Fibroblast of the conjunctiva (primary cell): ENCODE data around the gene BBOX1.
A peak's percentile ranks its signal among the peaks of the same experiment; 100 is the strongest.
"Not testable (repeated sequence)": the region's sequence is repeated elsewhere in the genome, so short reads cannot be mapped to it uniquely, and the experiment has no call there.

ENCODE experiments used
- DNase-seq: peaks from one replicate; pipeline ENCODE4 v3.0.0-alpha.2; 2010; ENCODE audit warnings: low read depth

BBOX1 gene, protein sequence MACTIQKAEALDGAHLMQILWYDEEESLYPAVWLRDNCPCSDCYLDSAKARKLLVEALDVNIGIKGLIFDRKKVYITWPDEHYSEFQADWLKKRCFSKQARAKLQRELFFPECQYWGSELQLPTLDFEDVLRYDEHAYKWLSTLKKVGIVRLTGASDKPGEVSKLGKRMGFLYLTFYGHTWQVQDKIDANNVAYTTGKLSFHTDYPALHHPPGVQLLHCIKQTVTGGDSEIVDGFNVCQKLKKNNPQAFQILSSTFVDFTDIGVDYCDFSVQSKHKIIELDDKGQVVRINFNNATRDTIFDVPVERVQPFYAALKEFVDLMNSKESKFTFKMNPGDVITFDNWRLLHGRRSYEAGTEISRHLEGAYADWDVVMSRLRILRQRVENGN

DNA sequence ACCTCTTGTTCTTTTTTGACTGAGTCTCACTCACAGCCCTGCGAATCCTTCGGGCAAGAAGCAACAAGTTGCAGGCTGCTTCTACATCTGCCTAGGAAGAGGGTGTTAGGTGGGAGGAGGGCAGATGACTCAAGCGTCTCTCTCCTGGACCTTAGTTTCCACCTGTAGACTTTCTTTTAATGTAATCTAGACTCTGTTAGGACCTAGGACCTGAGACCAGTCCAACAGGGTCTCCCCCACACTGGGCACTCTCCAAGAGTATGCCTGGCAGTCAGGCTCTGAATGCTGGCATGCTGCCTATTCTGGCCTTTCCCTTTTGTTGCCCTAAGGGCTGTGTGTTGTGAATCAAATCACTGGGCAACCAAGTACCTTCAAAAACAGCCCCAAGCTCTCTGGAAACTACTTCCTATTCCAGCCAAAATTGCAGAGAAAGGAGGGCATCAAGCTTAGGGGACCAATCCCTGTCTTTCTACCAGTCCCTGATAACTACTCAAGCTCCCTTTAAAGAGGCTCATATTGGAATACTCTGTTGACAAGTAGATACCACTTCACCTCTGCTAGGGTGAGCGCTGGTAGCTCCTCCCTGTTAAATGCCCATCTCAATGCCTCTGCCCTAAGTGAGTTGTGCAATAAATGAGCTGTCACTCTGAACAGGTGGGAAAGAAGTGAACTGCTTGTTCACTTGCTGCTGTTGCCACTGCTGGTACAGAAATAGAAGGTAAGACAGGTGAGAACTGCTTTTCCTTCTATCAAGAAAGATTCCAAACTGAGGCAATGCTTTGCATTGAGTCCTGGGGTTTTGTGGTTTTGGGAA, at the start of gene BBOX1:
BBOX1 (plus strand) TSS at position 514 of the 814 bp plus-strand sequence. CDS start 14,616 bp downstream, outside the sequence.
- DNase-seq = no peak

DNA sequence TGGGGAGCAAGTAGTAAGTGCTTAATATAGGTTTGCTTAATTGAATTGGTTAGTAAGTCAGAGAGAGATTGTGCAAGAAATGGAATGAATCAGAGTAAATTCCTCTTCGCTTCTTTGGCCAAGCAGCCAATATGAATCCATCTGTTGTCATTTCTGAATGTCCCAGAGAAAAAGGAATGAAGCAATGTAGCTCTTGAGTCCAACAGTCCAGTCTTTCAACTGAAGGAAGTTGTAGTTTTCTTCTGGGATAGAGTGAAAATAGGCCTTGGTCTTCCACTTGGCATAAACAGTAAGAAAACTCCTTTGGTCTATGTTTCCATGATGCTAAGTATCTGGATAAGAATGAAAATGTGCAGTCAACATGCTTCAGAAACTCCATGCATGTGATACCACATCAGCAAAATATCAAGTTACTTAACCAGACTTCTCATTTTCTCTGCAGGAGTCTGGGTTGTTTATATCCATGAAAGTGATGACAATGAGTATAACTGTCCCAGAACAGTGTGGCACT, 48.5 kb upstream of the BBOX1 start:
- DNase-seq = peak; percentile 85

DNA sequence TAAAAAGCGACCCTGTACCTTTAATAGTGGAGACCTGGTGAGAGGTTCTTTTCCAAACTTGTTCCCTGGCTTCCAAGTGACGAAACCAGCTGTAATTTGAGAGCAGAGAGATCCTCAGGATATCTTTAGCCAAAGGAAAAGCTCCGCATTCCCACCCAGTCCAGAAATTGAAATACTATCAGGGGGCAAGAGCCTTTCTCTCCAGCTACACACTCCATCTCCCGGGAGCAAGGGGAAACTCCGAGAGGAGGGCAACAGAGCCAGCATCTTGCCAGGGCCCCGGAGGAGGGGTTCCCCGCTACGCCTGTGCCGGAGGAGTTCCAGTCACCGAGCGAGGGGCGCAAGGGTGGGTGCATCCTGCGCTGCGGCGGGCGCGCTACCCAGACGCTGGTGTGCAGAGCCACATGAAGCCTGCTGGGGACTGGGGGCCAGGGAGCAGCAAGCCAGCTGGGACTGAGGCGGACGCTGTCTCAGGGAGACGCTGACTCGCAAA, 46.6 kb upstream of the BBOX1 start, which contains the start of gene FIBIN:
FIBIN (plus strand) TSS at position 148 of the 493 bp plus-strand sequence. CDS start 415 bp downstream, outside the sequence.
- DNase-seq = peak; percentile 63

DNA sequence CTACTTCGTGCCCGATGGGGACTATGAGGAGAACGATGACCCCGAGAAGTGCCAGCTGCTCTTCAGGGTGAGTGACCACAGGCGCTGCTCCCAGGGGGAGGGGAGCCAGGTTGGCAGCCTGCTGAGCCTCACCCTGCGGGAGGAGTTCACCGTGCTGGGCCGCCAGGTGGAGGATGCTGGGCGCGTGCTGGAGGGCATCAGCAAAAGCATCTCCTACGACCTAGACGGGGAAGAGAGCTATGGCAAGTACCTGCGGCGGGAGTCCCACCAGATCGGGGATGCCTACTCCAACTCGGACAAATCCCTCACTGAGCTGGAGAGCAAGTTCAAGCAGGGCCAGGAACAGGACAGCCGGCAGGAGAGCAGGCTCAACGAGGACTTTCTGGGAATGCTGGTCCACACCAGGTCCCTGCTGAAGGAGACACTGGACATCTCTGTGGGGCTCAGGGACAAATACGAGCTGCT, 46.0 kb upstream of the BBOX1 start:
- DNase-seq = no peak

DNA sequence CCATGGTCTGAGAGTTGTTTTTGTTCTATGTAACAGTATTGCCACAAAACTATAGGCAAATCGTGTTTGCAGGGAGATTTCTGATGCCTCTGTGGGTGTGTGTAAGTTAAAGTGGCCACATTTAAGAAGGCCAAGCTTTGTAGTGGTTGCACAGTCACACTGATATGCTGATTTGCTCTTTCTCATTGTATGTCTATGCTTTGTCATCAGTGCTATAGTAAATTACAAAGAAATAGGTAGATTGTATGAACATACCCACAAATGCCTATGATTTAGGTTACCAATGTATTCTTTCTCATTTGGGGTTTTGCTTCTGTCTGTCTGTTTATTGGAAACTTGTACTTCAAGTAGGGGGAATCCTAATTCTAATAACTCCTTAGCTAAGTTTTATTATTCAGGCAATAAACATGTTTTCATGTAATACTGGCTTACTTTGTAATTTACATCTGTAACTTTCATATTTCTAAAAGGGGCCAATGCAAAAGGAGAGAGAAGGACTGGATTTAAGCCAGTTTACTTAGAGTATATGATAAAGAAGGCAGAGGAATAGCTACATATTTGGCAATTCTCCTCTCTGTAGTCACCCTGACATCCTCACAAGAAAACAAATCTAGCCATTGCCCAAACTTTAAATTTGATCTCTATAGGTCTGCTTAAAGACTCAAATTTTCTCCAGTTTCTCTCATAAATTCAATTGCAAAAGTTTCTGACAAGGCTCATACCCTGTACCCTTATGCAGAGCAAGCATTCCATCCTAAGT, 44.7 kb upstream of the BBOX1 start:
- DNase-seq = no peak

DNA sequence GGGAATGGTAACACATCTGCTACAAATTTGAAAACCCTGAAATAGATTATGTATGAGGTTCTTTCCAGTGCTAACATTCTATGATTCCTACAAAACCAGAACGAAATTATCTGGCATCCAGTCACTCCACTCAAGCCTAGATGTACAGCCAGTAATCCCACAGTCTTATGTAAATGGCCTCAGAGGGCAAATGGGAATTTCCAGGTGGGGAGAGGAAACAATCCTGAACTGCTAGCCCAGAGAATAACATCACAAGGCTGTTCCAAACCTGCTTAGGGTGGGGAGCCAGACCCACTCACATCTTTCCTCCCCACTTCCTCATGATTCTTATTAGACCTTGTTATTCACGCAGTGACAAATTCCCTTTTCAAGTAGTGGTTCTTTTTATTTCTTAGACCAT, 43.2 kb upstream of the BBOX1 start:
- no peak for DNase-seq

DNA sequence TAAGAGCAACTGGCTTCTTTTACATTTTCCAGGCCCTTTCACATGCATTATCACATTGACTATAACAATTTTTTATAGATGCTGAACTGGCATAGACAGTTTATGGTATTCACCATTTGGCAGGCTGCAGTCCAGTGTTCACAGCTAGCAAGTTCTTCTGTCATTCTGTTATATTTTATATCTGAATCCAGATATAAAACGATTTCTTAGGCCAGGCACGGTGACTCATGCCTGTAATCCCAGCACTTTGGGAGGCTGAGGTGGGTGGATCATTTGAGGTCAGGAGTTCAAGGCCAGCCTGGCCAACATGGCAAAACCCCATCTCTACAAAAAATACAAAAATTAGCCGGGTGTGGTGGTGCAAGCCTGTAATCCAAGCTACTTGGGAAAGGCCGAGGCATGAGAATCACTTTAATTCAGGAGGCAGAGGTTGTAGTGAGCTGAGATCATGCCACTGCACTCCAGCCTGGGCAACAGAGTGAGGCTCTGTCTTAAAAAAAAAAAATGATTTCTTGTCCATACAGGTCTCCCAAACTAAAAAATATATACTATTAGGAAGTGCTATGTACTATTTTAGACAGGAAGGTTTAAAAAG, 39.4 kb upstream of the BBOX1 start:
- not testable (repeated sequence) for DNase-seq

DNA sequence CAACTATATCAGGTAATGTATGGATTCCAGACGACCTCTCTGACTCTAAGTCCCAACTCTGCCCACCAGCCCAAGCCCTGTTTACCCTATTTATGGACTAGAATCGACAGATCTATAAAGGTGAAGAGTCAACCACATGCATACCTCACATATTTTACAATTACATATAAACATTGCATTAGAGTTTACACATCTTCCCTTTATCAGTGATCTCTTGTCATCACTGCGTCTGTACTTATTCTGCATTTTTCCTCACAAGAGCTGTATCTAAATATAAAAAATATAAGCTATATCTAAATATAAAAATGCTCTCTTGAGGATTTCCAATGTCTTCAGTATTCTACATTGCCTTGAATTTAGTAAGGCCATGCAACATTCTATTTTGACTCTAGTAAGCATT, 38.2 kb upstream of the BBOX1 start:
- DNase-seq = no peak

DNA sequence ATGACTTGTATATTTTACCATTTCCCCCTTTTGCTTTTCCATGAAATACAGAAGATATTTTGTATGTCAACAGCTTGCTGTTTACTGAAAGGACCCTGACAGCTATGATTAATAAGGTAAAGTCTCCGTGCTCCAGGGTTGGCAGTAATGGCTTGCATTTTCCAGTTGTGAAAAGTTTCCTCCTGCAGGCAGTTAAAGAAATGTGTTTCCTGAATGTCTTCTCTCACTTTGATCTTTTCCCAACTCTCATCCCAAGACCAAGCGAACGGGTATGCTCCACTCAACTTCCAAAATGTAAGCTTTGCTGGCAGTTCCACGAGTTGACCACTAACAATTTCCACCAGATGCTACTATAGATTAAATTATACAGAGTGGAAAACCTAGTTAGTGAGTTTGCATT, 37.8 kb upstream of the BBOX1 start:
- no peak for DNase-seq

DNA sequence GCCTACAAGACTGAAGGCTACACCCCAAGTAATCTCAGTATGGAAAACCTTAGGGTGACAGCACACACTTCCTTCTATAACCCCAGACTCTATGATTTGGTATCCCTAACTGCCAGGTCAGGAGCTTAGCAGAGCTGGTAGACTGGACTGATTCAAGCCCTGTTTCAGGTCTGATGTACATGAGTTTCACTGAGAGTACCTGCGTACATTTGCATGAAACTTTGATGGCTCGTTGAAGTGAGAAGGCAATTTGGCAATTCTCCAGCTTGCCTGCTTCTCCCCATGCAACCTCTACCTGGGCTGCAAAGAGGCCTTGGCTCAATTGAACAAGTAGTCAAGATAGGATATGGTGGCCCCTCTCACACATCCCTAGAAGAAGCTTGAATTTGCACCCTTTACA, 36.5 kb upstream of the BBOX1 start:
- DNase-seq = no peak

DNA sequence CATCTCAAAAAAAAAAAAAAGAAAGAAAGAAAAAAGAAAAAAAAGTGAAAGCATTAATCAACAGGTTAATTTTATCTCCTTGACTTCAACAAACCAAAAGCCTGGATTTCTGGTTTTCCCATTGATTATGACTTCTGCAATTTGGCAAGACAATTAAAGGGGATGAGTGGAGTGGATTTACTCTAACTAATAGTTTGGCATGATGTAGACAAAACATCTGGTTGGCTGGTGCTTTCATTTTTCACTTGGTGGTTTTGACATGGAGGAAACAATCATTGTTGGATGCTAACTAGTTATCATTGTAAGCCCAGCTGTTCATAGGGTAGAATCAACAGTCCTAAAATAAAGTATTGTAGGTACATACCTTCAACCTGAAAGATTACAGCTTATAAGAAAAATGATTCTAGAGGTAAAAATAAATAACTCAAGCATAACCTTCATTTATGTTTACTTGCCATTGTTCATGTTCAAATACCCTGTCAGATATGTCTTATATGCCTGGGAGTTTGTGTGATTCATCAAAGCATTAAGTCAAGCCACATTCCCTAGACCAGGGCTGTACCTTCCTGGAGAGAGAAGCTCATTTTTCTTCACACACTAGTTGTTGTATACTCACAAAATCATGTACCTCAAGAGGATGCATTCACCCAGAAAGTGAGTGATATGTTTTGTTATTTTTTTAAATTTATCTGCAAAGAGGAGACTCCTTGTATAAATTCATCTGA, 31.6 kb upstream of the BBOX1 start:
- DNase-seq = no peak

DNA sequence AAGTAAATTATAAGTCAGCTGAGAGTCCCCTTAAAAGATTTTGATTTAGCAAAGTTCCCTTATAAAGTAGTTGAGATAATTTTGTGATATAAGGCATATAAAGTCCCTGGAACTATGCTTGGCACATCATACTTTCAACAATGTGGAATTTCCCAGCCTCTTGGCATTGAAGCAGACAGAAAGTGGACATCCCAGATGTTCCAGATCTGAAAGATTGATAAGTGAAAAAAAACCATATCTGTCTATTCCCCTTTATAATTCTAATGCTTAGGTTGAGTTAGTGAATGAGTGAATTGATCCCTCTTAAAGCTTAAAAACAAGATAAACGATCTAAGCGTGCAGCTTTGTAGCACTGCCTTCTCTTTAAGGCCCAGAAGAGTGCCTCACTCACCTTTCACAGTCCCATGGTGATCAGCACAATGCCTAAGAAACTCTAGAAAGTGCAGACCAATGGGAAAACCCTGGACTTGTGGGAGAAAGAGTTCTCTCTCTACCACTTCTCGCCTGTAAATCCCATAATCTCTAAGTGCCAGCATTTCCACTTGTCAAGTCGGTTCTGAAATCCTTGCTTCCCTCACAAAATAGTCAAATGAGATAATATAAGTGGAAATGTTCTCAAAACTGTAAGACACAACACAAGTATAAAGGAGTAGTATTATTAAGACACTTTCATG, 28.9 kb upstream of the BBOX1 start:
- no peak for DNase-seq

DNA sequence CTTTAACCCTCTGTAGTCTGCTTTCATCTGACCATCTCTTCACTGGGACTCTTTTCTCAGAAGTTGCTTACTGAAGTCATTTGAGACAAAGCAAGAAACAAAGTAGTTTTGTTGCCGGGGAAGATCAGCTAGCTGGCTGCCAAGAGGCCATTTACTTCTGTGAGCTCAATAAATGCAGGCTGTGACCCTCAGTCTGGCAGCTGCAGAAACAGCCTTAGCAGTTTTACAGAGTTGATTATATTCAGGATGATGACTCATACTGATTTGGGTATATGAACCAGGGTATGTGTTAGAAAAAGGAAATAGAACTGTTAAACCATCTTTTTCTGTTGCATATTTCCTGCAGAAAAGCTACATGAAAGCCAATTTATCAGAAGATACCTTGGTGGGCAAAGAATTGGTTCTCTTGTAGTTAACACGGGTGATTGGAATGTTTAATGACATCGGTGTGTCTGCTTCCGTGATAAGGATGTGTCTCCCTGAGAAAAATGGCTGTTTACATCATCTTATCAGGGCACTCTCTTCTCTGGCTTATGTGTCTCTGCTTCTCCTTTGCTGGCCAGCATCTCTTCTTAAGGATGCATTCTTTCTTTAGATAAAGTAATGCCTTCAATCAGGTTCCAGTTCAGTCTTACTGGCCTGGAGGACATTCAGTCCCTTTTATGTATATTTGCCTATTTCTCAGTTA, 28.2 kb upstream of the BBOX1 start:
- peak; percentile 53 for DNase-seq

DNA sequence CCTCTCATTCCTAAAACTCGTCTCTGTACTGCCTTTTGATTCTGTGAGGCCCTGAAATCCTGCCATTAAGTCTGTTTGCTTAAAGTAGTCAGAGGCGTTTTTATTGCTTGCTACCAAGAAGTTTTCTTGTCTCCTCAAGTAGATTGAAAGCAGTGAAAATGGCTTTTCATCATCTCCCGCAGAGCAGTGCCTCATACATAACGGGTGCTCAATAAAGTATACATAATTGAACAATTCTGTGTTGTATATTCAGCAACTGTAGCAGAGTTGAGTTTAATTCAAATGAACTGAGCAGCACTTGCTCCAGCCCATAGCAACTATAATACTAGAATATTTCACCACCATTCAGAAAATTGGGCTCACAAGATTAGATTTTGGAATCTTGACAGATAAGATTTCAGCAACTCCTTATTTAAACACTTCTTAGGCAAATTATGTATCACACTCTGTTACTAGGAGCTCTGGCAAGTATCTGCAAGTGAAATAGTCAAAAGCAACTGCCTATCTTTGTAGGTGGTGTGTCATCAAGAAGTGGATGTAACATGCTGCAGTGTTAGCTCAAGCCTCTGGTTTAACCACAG, 26.7 kb upstream of the BBOX1 start:
- DNase-seq = no peak

DNA sequence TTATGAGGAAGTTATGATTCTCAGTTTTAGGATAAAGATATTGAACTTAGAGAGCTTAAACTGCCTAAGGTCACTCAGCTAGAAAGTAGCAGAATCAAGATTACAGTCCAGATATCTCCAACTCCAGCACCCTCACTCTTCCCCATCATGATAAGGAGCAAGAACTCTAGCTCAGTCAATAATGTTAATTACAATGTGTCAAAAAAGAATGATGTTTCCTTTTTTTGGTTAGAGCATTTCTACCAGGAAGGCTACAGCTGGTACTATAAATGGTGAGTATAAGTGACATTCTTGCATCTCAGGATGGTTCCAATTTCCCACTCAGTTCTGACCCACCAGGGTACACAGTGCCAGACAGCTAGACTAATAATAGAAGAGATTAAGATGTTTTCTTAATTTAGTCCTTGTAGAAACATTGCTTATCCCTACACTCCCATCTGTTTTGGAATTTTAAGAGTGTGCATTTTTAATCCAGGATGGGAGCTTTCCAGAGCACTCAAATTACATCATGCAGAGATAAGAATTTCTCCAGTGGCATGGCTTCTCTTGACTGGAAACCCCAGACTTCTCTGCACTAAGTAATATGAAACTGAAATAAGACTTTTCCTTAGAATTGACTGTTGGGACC, 21.6 kb upstream of the BBOX1 start:
- no peak for DNase-seq

DNA sequence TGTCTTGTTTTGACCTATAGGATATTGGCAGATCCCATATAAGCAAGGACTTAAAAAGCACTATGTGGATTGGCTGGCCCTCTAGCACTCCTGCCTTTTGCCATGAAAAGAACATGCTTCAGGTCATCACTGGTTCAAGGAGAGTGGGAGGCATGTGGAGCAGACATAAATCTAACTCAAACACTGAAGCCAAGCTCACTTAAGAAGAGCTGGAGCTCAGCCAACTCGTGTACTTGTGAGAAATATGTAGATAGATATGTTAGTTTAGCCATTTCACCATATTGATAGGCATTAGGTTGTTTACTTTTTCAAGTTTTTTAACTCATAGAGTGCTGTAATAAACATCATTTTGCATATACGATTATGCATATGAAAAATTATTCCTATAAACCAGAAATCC, 19.9 kb upstream of the BBOX1 start:
- no peak for DNase-seq

DNA sequence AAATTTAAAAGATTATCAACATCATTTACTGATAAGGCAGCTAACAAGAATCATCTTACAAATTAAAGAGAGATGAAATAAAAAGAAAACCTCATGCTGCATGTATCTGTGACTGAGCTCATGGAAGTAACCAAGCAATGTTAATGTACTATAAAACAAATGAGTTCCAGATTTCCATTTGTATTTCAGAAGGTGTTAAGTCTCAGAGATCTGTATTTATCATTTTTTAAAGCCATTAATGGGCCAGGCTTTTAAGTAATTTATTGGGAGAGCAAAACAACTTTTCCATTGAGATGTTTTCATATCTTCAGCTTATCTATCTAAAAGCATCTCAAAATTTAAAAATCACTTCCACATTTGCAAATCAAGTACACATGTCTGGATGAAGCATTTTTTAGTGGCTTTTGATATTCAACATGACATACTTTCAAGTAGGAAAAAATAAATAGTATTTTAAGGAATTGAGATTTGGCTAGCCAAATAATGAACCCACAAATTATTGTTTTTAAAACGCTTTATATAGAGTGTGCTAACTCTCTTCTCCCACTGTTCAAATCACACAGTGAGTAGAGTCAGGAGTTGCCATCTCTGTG, 17.9 kb upstream of the BBOX1 start:
- no peak for DNase-seq

DNA sequence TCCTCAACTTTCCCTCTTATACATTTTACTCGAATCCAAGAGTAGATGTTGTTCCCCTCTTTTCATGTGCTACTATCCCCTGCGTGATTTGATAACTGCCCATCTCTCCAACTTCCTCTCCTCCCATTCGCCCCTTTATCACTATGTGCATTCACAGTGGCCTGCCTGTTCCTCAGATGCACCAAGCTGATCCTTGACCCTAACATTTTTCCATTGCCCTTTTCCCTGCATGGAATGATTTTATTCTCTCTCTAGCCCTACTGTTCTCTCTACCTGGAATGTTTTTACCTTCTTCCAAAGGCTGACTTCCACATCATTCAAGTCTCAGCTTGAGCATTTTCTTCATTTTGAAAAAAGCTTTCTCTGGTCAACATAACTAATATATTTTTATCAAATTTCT, 15.8 kb upstream of the BBOX1 start:
- no peak for DNase-seq
